Neural cell (in vitro differentiated cells): ENCODE measurements around the gene MYO10.

Experiments used
- CTCF ChIP-seq: fragments of 450-650 bp; IDR thresholded peaks from 2 replicates; pipeline ENCODE4 v1.5.1; 2014; ENCODE audit warnings: antibody characterized with exemption, mild to moderate bottlenecking, moderate library complexity; ENCODE audit not compliant: poor library complexity, severe bottlenecking
- REST ChIP-seq: IDR thresholded peaks from 2 replicates; pipeline ENCODE4 v1.6.1; 2012; ENCODE audit warnings: borderline replicate concordance

- peak; percentile 57 for TF ChIP-seq CTCF
- TF ChIP-seq REST, result no peak
These were observed 159.4 kb downstream of the MYO10 start for GRCh38 chr5:16776611-16777251.
